CD14-positive monocyte (primary cell): ENCODE results near the gene WNT3. TPM values are rescaled to one million over a fixed set of nuclear protein-coding genes. Genes with fewer than 3 reads are reported as not detected.

ENCODE experiments used
- DNase-seq, 3 donors: peaks; one replicate each; pipeline ENCODE4 v3.0.0-alpha.2; 2011 to 2022
- H2AFZ ChIP-seq: 2 replicates; pipeline ENCODE4 v1.6.0; 2012; ENCODE audit warnings: mild to moderate bottlenecking, low read depth, low read length, inconsistent platforms; ENCODE audit not compliant: insufficient read depth, poor library complexity, severe bottlenecking
- H3K27ac ChIP-seq, 2 donors: 1 replicate in 1 of 2; 2 replicates in 1 of 2; pipeline ENCODE4 v1.5.1; 2012 to 2013; ENCODE audit warnings: low read length in 2 of 2, control low read depth in 1 of 2, inconsistent platforms in 1 of 2, low read depth in 1 of 2, mild to moderate bottlenecking in 1 of 2
- H3K27me3 ChIP-seq, 2 donors: one replicate each; pipeline versions ENCODE4 v1.6.0 to v1.6.1; 2011 to 2013; ENCODE audit warnings: low read length in 2 of 2; ENCODE audit not compliant: control insufficient read depth in 2 of 2, insufficient read depth in 2 of 2
- H3K36me3 ChIP-seq, 2 donors: replicated peaks in 1 of 2; 1 replicate in 1 of 2; 2 replicates in 1 of 2; pipeline versions ENCODE4 v1.5.1 to v1.6.1; 2012 to 2013; ENCODE audit warnings: low read length in 2 of 2, control low read depth in 1 of 2, inconsistent platforms in 1 of 2, mild to moderate bottlenecking in 1 of 2; ENCODE audit not compliant: insufficient read depth in 2 of 2, control insufficient read depth in 1 of 2
- H3K4me1 ChIP-seq, 2 donors: 1 replicate in 1 of 2; 2 replicates in 1 of 2; pipeline versions ENCODE4 v1.5.1 to v1.6.1; 2012 to 2013; ENCODE audit warnings: low read length in 2 of 2, control low read depth in 1 of 2, inconsistent platforms in 1 of 2, mild to moderate bottlenecking in 1 of 2, moderate library complexity in 1 of 2; ENCODE audit not compliant: insufficient read depth in 2 of 2, control insufficient read depth in 1 of 2
- H3K4me2 ChIP-seq: replicated peaks from 2 replicates; pipeline ENCODE3; 2012; ENCODE audit warnings: low read length, moderate library complexity, mild to moderate bottlenecking; ENCODE audit not compliant: poor library complexity, severe bottlenecking; ENCODE audit errors: extremely low read depth
- H3K4me3 ChIP-seq, 3 experiments: fragments of 200-600 bp in 1 of 3; sonication (generic) in 1 of 3; replicated peaks in 1 of 3; 1 replicate in 2 of 3; 2 replicates in 1 of 3; pipeline ENCODE4 v1.5.1; 2011 to 2013; ENCODE audit warnings: low read length in 3 of 3, mild to moderate bottlenecking in 3 of 3, control low read depth in 2 of 3, low read depth in 2 of 3, inconsistent platforms in 1 of 3, moderate library complexity in 1 of 3
- H3K79me2 ChIP-seq: 2 replicates; pipeline ENCODE4 v1.6.0; 2012; ENCODE audit warnings: mild to moderate bottlenecking, control low read depth, inconsistent platforms, low read length, moderate library complexity; ENCODE audit not compliant: insufficient read depth
- H3K9ac ChIP-seq: 2 replicates; pipeline ENCODE4 v1.6.0; 2017; ENCODE audit warnings: low read length, mild to moderate bottlenecking; ENCODE audit not compliant: insufficient read depth, poor library complexity, severe bottlenecking
- H3K9me3 ChIP-seq, 2 donors: replicated peaks in 1 of 2; 1 replicate in 1 of 2; 2 replicates in 1 of 2; pipeline versions ENCODE4 v1.5.1 to v1.6.1; 2012 to 2013; ENCODE audit warnings: low read length in 2 of 2, control low read depth in 1 of 2; ENCODE audit not compliant: control insufficient read depth in 1 of 2, insufficient read depth in 1 of 2
- H4K20me1 ChIP-seq: 2 replicates; pipeline ENCODE4 v1.6.0; 2012; ENCODE audit warnings: mild to moderate bottlenecking, low read length, control low read depth, moderate library complexity; ENCODE audit not compliant: insufficient read depth
- H3K27ac Mint-ChIP-seq, 7 donors: one replicate each; pipeline ENCODE4 v1.8.0; 2020; ENCODE audit warnings: mild to moderate bottlenecking in 7 of 7, mixed read lengths in 7 of 7, moderate library complexity in 6 of 7, inconsistent platforms in 2 of 7
- H3K27me3 Mint-ChIP-seq, 3 donors: one replicate each; pipeline ENCODE4 v1.8.0; 2021 to 2022; ENCODE audit warnings: low read depth in 3 of 3, mild to moderate bottlenecking in 3 of 3, mixed read lengths in 3 of 3, moderate library complexity in 3 of 3, inconsistent platforms in 1 of 3
- H3K36me3 Mint-ChIP-seq, 2 donors: one replicate each; pipeline ENCODE4 v1.8.0; 2020; ENCODE audit warnings: mixed read lengths in 2 of 2, inconsistent platforms in 1 of 2, mild to moderate bottlenecking in 1 of 2
- H3K4me1 Mint-ChIP-seq: one replicate; pipeline ENCODE4 v1.8.0; 2020; ENCODE audit warnings: mild to moderate bottlenecking, mixed read lengths
- H3K4me3 Mint-ChIP-seq, 2 donors: one replicate each; pipeline ENCODE4 v1.8.0; 2020; ENCODE audit warnings: mild to moderate bottlenecking in 2 of 2, mixed read lengths in 2 of 2, moderate library complexity in 1 of 2
- H3K9me3 Mint-ChIP-seq, 7 donors: one replicate each; pipeline ENCODE4 v1.8.0; 2020 to 2022; ENCODE audit warnings: mixed read lengths in 7 of 7, mild to moderate bottlenecking in 6 of 7, moderate library complexity in 6 of 7, inconsistent platforms in 2 of 7
- WGBS: methylation state at CpG from one replicate; pipeline ENCODE4 v1.1.5; 2013; ENCODE audit warnings: missing lambda C conversion rate; ENCODE audit not compliant: insufficient coverage; 5-methylcytosine and 5-hydroxymethylcytosine counted together
- intact Hi-C, 2 donors: fragments of 100-400 bp; cut with micrococcal nuclease; formaldehyde crosslinking; loops; one replicate each; pipeline versions ENCODE4 v1.15.0 to v1.15.1; 2023
- polyA plus RNA-seq, 3 donors: library from polyadenylated mRNA; depleted of rRNA in 1 of 3; unstranded in 2 of 3; stranded (reverse) in 1 of 3; fragments of 300-500 nt in 2 of 3; fragments of >200 nt in 1 of 3; fragmentation: Illumina TruSeq in 2 of 3; gene quantifications; 1 replicate in 2 of 3; 2 replicates in 1 of 3; pipeline ENCODE4 v1.2.3, GENCODE V29; 2012 to 2021
- TF ChIP-seq, protein P1 (sequence below): fragments of 200-600 bp; IDR thresholded peaks from one replicate; pipeline ENCODE4 v1.8.0; 2022; ENCODE audit warnings: antibody characterized with exemption, mild to moderate bottlenecking

Gene WNT3
- polyA plus RNA-seq, 3 donors: 0.01 TPM; not detected in 2

DNA sequence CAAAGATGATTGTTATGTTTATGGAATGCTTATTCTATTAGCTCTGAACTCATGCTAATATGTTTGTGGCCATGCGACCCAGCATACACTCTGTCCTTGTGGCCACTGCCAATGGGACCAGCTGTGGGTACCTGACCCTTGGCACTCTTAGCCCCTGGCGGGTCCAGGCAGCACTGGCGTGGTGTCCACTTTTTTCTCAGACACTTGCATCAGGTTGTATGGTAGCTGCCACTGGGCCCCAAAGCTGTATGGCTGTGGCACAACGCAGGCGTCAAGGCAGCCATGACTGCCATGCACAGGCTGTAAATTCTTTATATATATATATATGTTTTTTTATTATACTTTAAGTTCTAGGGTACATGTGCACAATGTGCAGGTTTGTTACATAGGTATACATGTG is 20.7 kb upstream of the WNT3 start:
- Histone ChIP-seq H3K4me3 (no peak overlapping the region), H3K4me1 (peaks cover 0 to 6% of the 10 kb centered on the region in 2 donors), H3K36me3 (no peaks in the 10 kb centered on the region), H3K27me3 (peaks cover 5 to 10% of the 10 kb centered on the region in 2 donors), H2AFZ (no peak overlapping the region), H3K9ac (no peak overlapping the region), H3K27ac (no peak overlapping the region), H3K9me3 (peaks cover 5 to 12% of the 10 kb centered on the region in 2 donors), H4K20me1 (no peaks in the 10 kb centered on the region), H3K79me2 (no peaks in the 10 kb centered on the region), H3K4me2 (no peak overlapping the region)
- Mint-ChIP-seq H3K4me3 (no peak overlapping the region), H3K4me1 (peaks cover 6% of the 10 kb centered on the region), H3K27ac (no peak overlapping the region), H3K36me3 (peaks cover 0 to 4% of the 10 kb centered on the region in 2 donors), H3K27me3 (peaks cover 27 to 44% (median 28%) of the 10 kb centered on the region in 3 donors), H3K9me3 (peaks cover 12 to 24% (median 14%) of the 10 kb centered on the region in 7 donors)
- TF ChIP-seq, protein P1, sequence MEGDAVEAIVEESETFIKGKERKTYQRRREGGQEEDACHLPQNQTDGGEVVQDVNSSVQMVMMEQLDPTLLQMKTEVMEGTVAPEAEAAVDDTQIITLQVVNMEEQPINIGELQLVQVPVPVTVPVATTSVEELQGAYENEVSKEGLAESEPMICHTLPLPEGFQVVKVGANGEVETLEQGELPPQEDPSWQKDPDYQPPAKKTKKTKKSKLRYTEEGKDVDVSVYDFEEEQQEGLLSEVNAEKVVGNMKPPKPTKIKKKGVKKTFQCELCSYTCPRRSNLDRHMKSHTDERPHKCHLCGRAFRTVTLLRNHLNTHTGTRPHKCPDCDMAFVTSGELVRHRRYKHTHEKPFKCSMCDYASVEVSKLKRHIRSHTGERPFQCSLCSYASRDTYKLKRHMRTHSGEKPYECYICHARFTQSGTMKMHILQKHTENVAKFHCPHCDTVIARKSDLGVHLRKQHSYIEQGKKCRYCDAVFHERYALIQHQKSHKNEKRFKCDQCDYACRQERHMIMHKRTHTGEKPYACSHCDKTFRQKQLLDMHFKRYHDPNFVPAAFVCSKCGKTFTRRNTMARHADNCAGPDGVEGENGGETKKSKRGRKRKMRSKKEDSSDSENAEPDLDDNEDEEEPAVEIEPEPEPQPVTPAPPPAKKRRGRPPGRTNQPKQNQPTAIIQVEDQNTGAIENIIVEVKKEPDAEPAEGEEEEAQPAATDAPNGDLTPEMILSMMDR: no peak
- intact Hi-C loops: no loop called here
- no peak for DNase-seq
- 92% methylated on average over 3 of the region's 5 CpGs for WGBS

DNA sequence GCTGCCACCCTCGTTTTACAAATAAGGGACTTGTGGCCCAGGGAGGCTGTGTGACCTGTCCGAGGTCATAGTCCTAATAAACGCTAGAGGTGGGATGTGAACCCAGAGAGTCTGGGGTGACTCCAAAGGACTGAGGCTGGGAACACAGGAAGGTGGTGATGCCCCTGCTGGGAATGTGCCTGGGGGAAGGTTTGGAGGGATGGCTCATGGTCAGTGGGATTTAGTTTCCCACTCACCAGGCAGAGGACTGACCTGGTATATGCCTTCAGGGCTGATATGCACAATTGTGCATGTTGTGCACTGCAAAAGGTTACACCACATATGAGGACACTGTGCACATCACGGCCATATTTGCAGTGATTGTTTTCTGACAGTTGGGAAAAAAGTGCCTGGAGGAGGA is 19.0 kb upstream of the WNT3 start:
- H2AFZ ChIP-seq: no peak overlapping the region
- Mint-ChIP-seq H3K27ac (no peak overlapping the region), H3K36me3 (no peaks in the 10 kb centered on the region), H3K9me3 (peaks cover 2 to 13% (median 5%) of the 10 kb centered on the region in 7 donors), H3K4me3 (no peak overlapping the region), H3K27me3 (peaks cover 25 to 43% (median 36%) of the 10 kb centered on the region in 3 donors), H3K4me1 (peaks cover 6% of the 10 kb centered on the region)
- intact Hi-C loops: no loop called here
- H3K27ac ChIP-seq: no peak overlapping the region
- DNase-seq: no peak
- H3K4me3 ChIP-seq: no peak overlapping the region
- H3K9me3 ChIP-seq: peaks cover 0 to under 1% of the 10 kb centered on the region in 2 donors
- TF ChIP-seq, protein P1: no peak
- H3K9ac ChIP-seq: no peak overlapping the region
- no peaks in the 10 kb centered on the region for H3K79me2 ChIP-seq
- H3K36me3 ChIP-seq: no peaks in the 10 kb centered on the region
- H3K4me1 ChIP-seq: peaks cover 0 to 6% of the 10 kb centered on the region in 2 donors
- peaks cover 5 to 10% of the 10 kb centered on the region in 2 donors for H3K27me3 ChIP-seq
- H4K20me1 ChIP-seq: no peaks in the 10 kb centered on the region
- 87% methylated on average over 4 of the region's 4 CpGs for WGBS
- no peak overlapping the region for H3K4me2 ChIP-seq
